ENCODE data around the gene IGSF9.
"Not testable (repeated sequence)": the region's sequence is repeated elsewhere in the genome, so short reads cannot be mapped to it uniquely, and the experiment has no call there.

IGSF9 gene

DNA sequence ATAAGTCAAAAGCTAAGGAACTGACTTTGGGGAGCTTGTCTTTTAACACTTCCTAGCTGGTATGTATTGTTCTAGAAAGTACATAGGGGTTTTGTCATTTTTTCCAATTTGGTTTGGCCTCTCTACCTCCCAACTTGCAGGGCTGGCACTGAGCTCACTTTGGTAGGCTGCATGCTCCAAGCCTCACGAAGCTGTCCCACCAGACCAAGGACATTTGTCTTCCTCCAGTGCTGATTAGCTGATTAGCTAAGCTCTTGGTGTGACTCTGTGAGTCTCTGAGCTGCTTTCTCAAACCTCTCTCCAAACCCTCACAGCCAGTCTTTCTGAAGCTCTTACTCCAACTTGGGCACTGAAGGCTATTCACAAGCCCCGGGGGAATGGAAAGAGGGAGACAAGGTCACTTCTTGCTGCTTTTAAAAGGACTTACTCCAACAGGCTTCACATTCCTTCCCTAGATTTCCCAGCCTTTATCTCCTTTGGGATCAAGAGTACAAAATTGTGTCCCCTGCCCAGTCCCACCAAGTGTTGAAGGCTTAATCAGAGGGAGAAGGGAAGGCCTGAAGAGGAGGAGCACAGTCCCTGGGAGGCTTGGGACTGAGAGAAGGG lies 44.6 kb downstream of the IGSF9 start:
- H3F3A ChIP-seq (ENCODE audit: insufficient read depth, low read length): no peaks in the 10 kb centered on the region
- H3K4me1 ChIP-seq (ENCODE audit: low read length): no peaks in the 10 kb centered on the region
- no peak for TF ChIP-seq EZH2 (optimal IDR thresholded peaks at IDR 0.05; ENCODE audit: low read depth, low read length)

DNA sequence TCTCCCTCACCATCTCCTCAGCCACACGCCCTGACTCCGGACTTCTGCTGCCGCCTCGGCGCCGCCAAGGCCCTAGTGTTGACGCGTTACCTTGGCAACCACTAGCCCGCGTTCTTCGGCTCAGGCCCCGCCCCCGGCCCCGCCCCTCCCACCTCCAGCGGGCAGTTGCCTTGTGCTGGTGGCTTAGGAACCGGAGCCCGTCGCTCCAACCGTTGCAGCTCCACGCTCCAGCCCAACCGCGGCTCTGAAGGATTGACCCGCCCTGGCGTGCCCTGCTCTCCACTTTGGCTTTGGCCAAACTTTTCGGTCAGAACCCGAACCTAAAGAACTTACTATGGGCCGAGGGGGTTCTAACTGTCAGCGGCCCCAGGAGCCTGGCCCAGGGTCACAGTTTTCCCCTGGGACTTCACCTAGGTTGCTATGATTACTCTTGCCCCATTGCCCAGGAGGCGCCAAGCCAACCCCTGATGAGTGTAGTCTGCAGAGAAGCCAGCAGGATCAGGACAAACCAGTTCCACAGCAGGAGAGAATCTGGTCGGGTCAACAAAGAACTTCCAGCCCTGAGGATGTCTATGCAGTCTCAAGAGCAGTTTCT lies 45.2 kb downstream of the IGSF9 start, which contains the start of gene CFAP45:
CFAP45 (minus strand) TSS at position 80 of the 595 bp plus-strand sequence; CDS start at position 13, 67 bp downstream.
- no peak within 1 kb of the TSS for H3K9ac ChIP-seq (ENCODE audit: low read length)
- H3K4me2 ChIP-seq (ENCODE audit: low read depth, low read length): no peak within 1 kb of the TSS
- H4K20me1 ChIP-seq (ENCODE audit: insufficient read depth, low read length): no peaks in the 10 kb centered on the region
- TF ChIP-seq, protein P1, sequence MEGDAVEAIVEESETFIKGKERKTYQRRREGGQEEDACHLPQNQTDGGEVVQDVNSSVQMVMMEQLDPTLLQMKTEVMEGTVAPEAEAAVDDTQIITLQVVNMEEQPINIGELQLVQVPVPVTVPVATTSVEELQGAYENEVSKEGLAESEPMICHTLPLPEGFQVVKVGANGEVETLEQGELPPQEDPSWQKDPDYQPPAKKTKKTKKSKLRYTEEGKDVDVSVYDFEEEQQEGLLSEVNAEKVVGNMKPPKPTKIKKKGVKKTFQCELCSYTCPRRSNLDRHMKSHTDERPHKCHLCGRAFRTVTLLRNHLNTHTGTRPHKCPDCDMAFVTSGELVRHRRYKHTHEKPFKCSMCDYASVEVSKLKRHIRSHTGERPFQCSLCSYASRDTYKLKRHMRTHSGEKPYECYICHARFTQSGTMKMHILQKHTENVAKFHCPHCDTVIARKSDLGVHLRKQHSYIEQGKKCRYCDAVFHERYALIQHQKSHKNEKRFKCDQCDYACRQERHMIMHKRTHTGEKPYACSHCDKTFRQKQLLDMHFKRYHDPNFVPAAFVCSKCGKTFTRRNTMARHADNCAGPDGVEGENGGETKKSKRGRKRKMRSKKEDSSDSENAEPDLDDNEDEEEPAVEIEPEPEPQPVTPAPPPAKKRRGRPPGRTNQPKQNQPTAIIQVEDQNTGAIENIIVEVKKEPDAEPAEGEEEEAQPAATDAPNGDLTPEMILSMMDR (IDR thresholded peaks at IDR 0.05; ENCODE audit: low read length): no peak
- TF ChIP-seq EZH2phosphoT487 (IDR thresholded peaks at IDR 0.05; ENCODE audit: low read length) (no peak), EZH2 (optimal IDR thresholded peaks at IDR 0.05; ENCODE audit: low read depth, low read length) (no peak)
- H3K27ac ChIP-seq (ENCODE audit: low read length): no peak within 1 kb of the TSS
- H3K79me2 ChIP-seq (ENCODE audit: low read length): no peaks in the 10 kb centered on the region
- no peak within 1 kb of the TSS for H2AFZ ChIP-seq (ENCODE audit: low read length)
- H3K36me3 ChIP-seq (replicated peaks; ENCODE audit: insufficient read depth, low read length): no peaks in the 10 kb centered on the region
- no peak for DNase-seq
- H3K9me3 ChIP-seq (replicated peaks; ENCODE audit: insufficient read depth, low read length): no peaks in the 10 kb centered on the region
- H3K9me2 ChIP-seq (replicated peaks; ENCODE audit: insufficient read depth, low read length): no peaks in the 10 kb centered on the region
- no peak within 1 kb of the TSS for H3K4me3 ChIP-seq (ENCODE audit: low read length)
- H3F3A ChIP-seq (ENCODE audit: insufficient read depth, low read length): no peaks in the 10 kb centered on the region
- H3K27me3 ChIP-seq (replicated peaks; ENCODE audit: insufficient read depth, low read length): no peaks in the 10 kb centered on the region
- H3K4me1 ChIP-seq (ENCODE audit: low read length): no peaks in the 10 kb centered on the region

More for the DNA sequence above, 44.6 kb downstream of the IGSF9 start:
- Histone ChIP-seq H3K4me3 (ENCODE audit: low read length) (no peak overlapping the region), H3K27me3 (replicated peaks; ENCODE audit: insufficient read depth, low read length) (no peaks in the 10 kb centered on the region), H3K9me2 (replicated peaks; ENCODE audit: insufficient read depth, low read length) (no peaks in the 10 kb centered on the region), H2AFZ (ENCODE audit: low read length) (no peak overlapping the region), H3K79me2 (ENCODE audit: low read length) (no peaks in the 10 kb centered on the region), H3K9me3 (replicated peaks; ENCODE audit: insufficient read depth, low read length) (no peaks in the 10 kb centered on the region), H3K27ac (ENCODE audit: low read length) (no peak overlapping the region), H3K4me2 (ENCODE audit: low read depth, low read length) (no peak overlapping the region), H3K9ac (ENCODE audit: low read length) (no peak overlapping the region), H4K20me1 (ENCODE audit: insufficient read depth, low read length) (no peaks in the 10 kb centered on the region), H3K36me3 (replicated peaks; ENCODE audit: insufficient read depth, low read length) (no peaks in the 10 kb centered on the region)
- DNase-seq: no peak

DNA sequence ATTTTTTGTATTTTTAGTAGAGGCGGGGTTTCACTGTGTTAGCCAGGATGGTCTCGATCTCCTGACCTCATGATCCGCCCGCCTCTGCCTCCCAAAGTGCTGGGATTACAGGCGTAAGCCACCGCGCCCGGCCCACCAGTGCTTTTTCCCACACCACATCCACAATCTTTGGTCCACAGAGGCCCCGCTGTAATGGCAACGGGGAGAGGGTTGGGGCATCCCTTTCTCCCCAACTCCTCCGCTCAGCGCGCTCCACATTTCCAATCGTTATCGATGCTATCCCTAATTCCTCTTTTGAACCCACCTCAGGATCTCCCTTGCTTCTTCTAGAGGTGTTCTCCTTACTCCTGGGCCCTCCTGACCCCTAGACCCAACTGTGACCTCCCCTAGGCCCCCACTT lies 45.8 kb downstream of the IGSF9 start:
- not testable (repeated sequence) for H3K4me2 ChIP-seq (ENCODE audit: low read depth, low read length); H3F3A ChIP-seq (ENCODE audit: insufficient read depth, low read length); H3K79me2 ChIP-seq (ENCODE audit: low read length); H3K9me3 ChIP-seq (replicated peaks; ENCODE audit: insufficient read depth, low read length); H2AFZ ChIP-seq (ENCODE audit: low read length); H3K9ac ChIP-seq (ENCODE audit: low read length); H3K36me3 ChIP-seq (replicated peaks; ENCODE audit: insufficient read depth, low read length); H3K9me2 ChIP-seq (replicated peaks; ENCODE audit: insufficient read depth, low read length); H3K27ac ChIP-seq (ENCODE audit: low read length); H4K20me1 ChIP-seq (ENCODE audit: insufficient read depth, low read length); DNase-seq; H3K4me3 ChIP-seq (ENCODE audit: low read length); H3K4me1 ChIP-seq (ENCODE audit: low read length); H3K27me3 ChIP-seq (replicated peaks; ENCODE audit: insufficient read depth, low read length)

DNA sequence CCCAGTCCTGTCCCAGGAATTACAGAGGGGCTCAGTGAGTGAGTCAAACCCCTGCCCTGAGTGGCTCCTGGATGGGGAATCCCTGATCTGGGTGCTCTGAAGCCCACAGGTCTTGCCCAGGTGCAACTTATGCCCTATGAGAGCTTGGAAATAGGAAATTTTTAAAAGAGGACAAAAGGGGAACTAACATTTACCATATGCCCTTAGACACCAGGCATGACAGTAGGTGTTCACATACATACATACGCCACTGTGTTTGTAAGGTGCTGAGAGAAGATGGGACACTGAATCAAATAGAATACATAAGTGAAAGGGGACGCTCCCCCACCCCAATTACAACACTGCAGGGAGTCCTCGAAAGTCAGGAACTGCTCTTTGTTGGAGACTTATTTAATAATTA lies 46.9 kb downstream of the IGSF9 start:
- Histone ChIP-seq H3F3A (ENCODE audit: insufficient read depth, low read length) (no peaks in the 10 kb centered on the region), H3K27ac (ENCODE audit: low read length) (no peak overlapping the region), H3K4me2 (ENCODE audit: low read depth, low read length) (no peak overlapping the region)

More for the DNA sequence above, 46.9 kb downstream of the IGSF9 start:
- no peak for DNase-seq
- TF ChIP-seq, protein P1 (IDR thresholded peaks at IDR 0.05; ENCODE audit: low read length): no peak
- TF ChIP-seq EZH2 (optimal IDR thresholded peaks at IDR 0.05; ENCODE audit: low read depth, low read length) (no peak), EZH2phosphoT487 (IDR thresholded peaks at IDR 0.05; ENCODE audit: low read length) (no peak)
- Histone ChIP-seq H3K9me3 (replicated peaks; ENCODE audit: insufficient read depth, low read length) (no peaks in the 10 kb centered on the region), H3K9ac (ENCODE audit: low read length) (no peak overlapping the region), H2AFZ (ENCODE audit: low read length) (no peak overlapping the region), H3K36me3 (replicated peaks; ENCODE audit: insufficient read depth, low read length) (no peaks in the 10 kb centered on the region), H3K4me3 (ENCODE audit: low read length) (no peak overlapping the region), H3K9me2 (replicated peaks; ENCODE audit: insufficient read depth, low read length) (no peaks in the 10 kb centered on the region), H3K4me1 (ENCODE audit: low read length) (no peaks in the 10 kb centered on the region), H3K79me2 (ENCODE audit: low read length) (no peaks in the 10 kb centered on the region), H3K27me3 (replicated peaks; ENCODE audit: insufficient read depth, low read length) (no peaks in the 10 kb centered on the region), H4K20me1 (ENCODE audit: insufficient read depth, low read length) (no peaks in the 10 kb centered on the region)

Data from MM.1S (cell line).